ENCODE measurements around the gene GAB1. TPM values are rescaled to one million over a fixed set of nuclear protein-coding genes. Genes with fewer than 3 reads are reported as not detected.

The GAB1 gene
- total RNA-seq, 3 donors from 2014 or later, result 62.3 to 104 (median 84.0) TPM

DNA sequence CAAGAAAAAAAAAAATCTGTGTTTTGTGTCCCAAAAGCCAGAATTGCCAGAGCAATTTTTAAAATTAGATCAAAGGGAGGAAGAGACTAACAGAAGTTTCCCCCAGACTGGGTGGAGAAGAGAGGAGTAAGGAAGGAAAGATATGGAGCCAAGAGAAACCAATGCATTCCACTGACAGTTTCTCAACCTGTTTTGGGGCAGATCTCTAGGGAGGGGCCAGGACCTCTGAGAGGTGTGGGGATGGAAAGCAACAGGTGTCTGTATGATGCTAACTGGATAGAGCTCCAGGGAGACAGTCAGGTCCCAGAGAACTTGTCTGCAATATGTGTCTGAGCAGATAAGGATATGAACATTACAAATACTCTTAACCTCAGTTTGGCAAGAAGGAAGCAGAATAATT lies 22.7 kb upstream of the GAB1 start:
- no peaks in the 10 kb centered on the region for H3K4me1 ChIP-seq (ENCODE audit: low read depth)
- H3K4me3 ChIP-seq, result no peak overlapping the region
- no peaks in the 10 kb centered on the region for H3K9me3 ChIP-seq
- TF ChIP-seq, protein P1, sequence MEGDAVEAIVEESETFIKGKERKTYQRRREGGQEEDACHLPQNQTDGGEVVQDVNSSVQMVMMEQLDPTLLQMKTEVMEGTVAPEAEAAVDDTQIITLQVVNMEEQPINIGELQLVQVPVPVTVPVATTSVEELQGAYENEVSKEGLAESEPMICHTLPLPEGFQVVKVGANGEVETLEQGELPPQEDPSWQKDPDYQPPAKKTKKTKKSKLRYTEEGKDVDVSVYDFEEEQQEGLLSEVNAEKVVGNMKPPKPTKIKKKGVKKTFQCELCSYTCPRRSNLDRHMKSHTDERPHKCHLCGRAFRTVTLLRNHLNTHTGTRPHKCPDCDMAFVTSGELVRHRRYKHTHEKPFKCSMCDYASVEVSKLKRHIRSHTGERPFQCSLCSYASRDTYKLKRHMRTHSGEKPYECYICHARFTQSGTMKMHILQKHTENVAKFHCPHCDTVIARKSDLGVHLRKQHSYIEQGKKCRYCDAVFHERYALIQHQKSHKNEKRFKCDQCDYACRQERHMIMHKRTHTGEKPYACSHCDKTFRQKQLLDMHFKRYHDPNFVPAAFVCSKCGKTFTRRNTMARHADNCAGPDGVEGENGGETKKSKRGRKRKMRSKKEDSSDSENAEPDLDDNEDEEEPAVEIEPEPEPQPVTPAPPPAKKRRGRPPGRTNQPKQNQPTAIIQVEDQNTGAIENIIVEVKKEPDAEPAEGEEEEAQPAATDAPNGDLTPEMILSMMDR (IDR thresholded peaks at IDR 0.05), result no peak
- DNase-seq (no peak), ATAC-seq (no peak)
- intact Hi-C loops (cut with DNase I, micrococcal nuclease), result no loop called here
- H3K36me3 ChIP-seq (ENCODE audit: low read depth), result no peaks in the 10 kb centered on the region

DNA sequence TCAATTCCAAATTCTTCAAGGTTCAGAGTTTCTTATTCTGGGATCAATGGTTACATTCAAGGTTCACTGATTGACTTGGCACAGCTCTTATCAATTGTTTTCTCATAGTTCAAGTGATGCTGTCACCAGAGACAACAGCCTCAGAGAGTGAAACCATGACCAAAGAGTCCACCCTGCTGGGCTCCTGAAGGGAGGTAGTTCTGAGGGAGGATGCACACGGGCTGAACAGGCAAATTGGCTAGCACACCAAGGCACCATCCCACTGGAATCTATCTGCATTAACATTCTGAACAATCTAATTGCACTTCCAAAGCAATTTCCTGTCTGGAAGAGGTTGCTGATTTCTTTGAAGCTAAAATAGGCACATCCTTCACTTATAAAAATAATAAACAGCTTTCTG lies 16.6 kb upstream of the GAB1 start:
- DNase-seq, result no peak
- ATAC-seq, result peak; percentile 56
- no peaks in the 10 kb centered on the region for H3K36me3 ChIP-seq (ENCODE audit: low read depth)
- intact Hi-C loops (cut with DNase I, micrococcal nuclease), result no loop called here
- no peaks in the 10 kb centered on the region for H3K9me3 ChIP-seq
- no peak overlapping the region for H3K4me3 ChIP-seq
- H3K4me1 ChIP-seq (ENCODE audit: low read depth), result no peaks in the 10 kb centered on the region
- TF ChIP-seq, protein P1 (IDR thresholded peaks at IDR 0.05), result no peak

DNA sequence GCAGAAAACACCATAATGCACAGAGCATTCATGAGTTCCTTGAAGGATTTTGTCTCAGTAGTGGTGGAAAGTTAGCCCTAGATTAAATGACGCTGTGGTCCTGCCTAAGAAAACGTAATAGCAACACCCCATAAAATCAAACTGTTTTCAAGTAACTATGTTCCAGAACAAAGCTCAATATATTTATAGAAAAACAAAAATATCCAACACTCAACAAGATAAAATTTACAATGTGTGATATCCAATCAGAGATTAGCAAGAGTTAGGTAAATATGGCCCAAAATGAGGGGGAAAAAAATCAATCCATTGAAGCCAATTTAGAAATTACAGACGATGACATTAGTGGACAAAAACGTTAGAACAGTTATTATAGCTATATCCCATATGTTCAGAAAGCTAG lies 9.9 kb upstream of the GAB1 start:
- no peaks in the 10 kb centered on the region for H3K9me3 ChIP-seq
- intact Hi-C loops (cut with DNase I, micrococcal nuclease), result no loop called here
- TF ChIP-seq, protein P1 (IDR thresholded peaks at IDR 0.05), result no peak
- no peaks in the 10 kb centered on the region for H3K4me1 ChIP-seq (ENCODE audit: low read depth)
- ATAC-seq (no peak), DNase-seq (no peak)
- H3K4me3 ChIP-seq, result no peak overlapping the region
- H3K36me3 ChIP-seq (ENCODE audit: low read depth), result no peaks in the 10 kb centered on the region

DNA sequence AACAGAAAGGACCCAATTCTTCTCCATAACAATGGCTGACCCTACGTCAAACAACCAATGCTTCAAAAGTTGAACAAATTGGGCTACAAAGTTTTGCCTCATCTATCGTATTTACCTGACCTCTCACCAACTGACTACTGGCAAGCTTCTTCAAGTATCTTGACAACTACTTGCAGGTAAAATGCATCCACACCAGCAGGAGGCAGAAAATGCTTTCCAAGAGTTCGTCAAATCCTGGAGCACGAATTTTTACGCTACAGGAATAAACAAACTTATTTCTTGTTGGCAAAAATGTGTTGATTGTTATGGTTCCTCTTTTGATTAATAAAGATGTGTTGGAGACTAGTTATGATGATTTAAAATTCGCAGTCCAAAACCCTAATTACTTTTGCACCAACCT lies 6.7 kb upstream of the GAB1 start:
- intact Hi-C loops (cut with DNase I, micrococcal nuclease), result no loop called here
- no peak overlapping the region for H3K4me3 ChIP-seq

DNA sequence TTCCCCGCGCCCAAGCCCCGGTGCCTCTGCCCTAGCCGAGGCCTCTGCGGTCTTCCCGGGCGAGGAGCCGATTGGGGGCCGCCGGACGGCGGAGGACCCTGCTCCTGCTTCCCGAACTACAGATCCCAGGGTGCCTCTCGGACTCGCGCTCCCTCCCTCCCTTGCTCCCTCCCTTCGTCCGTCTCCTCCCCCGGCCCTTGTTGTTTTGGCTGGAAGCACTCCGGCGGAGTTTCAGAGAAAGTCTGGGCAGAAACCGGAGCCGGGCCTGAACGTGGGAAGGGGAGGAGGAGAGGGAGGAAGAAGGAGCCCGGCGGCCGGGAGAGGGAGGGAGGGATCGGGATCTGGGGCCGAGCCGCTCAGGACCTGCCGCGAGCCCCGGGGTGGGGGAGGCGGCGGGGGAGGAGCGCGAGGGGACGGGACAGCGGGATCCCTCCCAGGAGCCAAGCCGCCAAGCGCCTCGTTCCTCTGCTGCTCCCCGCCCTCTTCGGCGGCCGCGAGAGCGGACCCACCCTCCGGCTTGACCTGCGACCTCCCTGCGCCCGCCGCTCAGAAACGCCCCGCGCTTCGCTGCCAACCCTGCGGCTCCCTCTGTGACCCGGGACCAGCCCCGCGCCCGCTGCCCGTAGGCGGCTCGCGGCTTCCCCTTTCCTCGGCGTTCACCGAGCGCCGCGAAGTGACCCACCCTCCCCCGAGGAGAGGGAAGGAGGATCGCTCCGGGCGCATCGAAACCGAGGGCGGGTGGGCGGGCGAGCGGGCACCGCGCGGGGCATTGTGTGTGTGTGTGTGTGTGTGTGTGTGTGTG lies 496 bp upstream of the GAB1 start:
- intact Hi-C loops (cut with DNase I, micrococcal nuclease), result no loop called here
- ATAC-seq (peak; percentile 86), DNase-seq (peak; percentile 89 to 94 (median 92))
- H3K4me3 ChIP-seq, result peak overlapping the region; percentile 80
- TF ChIP-seq, protein P1 (IDR thresholded peaks at IDR 0.05), result no peak
- no peaks in the 10 kb centered on the region for H3K36me3 ChIP-seq (ENCODE audit: low read depth)
- no peaks in the 10 kb centered on the region for H3K9me3 ChIP-seq
- peaks cover 34% of the 10 kb centered on the region for H3K4me1 ChIP-seq (ENCODE audit: low read depth)

More for the DNA sequence above, 6.7 kb upstream of the GAB1 start:
- Histone ChIP-seq H3K36me3 (ENCODE audit: low read depth) (no peaks in the 10 kb centered on the region), H3K9me3 (no peaks in the 10 kb centered on the region), H3K4me1 (ENCODE audit: low read depth) (no peaks in the 10 kb centered on the region)
- DNase-seq, result no peak
- ATAC-seq, result no peak
- TF ChIP-seq, protein P1 (IDR thresholded peaks at IDR 0.05), result no peak

Measured in mucosa of descending colon (tissue), 3 donors.